ENCODE measurements around the gene AGR2. TPM values are rescaled to one million over a fixed set of nuclear protein-coding genes. Genes with fewer than 3 reads are reported as not detected.

Gene AGR2
- polyA plus RNA-seq, 2 donors: 1.6 to 3.3 TPM

DNA sequence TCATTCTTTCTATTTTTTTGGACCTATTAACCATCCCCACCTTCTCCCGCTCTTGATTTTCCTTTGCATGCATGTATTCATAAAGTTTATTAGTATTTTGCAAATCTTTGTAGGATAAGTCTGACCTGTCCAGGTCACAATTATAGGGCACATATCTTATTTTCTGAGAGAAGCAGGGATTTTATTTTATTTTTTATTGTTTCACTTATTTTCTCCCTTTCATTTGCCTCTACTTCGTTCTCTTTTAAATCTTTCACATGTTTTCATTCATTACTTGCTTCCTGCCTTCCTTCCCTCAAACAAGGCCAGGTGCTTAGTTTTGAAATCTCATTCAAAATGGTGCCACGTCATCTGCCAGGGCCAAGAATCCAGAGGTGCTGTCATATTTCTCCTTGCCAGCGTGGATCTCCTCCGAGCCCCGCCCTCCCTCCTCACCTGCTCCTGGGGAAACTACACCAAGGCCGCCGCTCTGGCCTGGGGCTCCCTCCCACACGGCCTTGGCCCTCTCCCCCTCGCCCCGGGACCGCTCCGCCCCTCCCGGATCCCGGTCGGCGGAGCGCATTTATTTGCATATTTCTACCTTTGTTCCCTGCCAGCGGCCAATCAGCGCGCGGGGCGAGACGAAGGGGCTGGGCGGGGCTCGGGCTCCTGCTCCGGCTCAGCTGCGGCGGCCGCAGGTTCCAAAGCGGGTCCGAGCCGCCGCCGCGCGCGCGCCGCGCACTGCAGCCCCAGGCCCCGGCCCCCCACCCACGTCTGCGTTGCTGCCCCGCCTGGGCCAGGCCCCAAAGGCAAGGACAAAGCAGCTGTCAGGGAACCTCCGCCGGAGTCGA is 51.5 kb downstream of the AGR2 start, which contains the start of gene TSPAN13:
TSS of gene TSPAN13 (plus strand) at position 654 of the 830 bp plus-strand sequence. CDS start 213 bp downstream, outside the sequence.
- Histone ChIP-seq H3K36me3 (ENCODE audit: control insufficient read depth in 2 of 2, insufficient read depth in 2 of 2, low read length in 1 of 2) (no peaks in the 10 kb centered on the region), H3K27me3 (ENCODE audit: control insufficient read depth in 1 of 2, insufficient read depth in 2 of 2, low read length in 2 of 2) (no peaks in the 10 kb centered on the region), H3K4me1 (ENCODE audit: control insufficient read depth in 2 of 2, insufficient read depth in 2 of 2, low read length in 1 of 2) (no peaks in the 10 kb centered on the region), H3K27ac (ENCODE audit: low read depth in 2 of 2, low read length in 1 of 2) (peak within 1 kb of the TSS; percentile 20 to 74), H3K9me3 (ENCODE audit: control insufficient read depth in 2 of 2, insufficient read depth in 1 of 2, low read depth in 1 of 2, low read length in 1 of 2) (peaks cover 0 to 2% of the 10 kb centered on the region in 2 donors), H3K4me3 (ENCODE audit: low read depth in 1 of 2, low read length in 2 of 2) (peak within 1 kb of the TSS; percentile 76 to 87)
- 4% methylated on average over 48 of the region's 48 CpGs for WGBS, 2 donors

GRCh38 chr7:16747102-16747501 is 57.7 kb downstream of the AGR2 start:
- no peaks in the 10 kb centered on the region for H3K9me3 ChIP-seq (ENCODE audit: control insufficient read depth in 2 of 2, insufficient read depth in 1 of 2, low read depth in 1 of 2, low read length in 1 of 2)
- H3K4me3 ChIP-seq (ENCODE audit: low read depth in 1 of 2, low read length in 2 of 2): no peak overlapping the region
- WGBS, 2 donors: 59 to 74% methylated on average over 1 of the region's 1 CpG

GRCh38 chr7:16745645-16746044 is 59.2 kb downstream of the AGR2 start:
- 70 to 79% methylated on average over 2 of the region's 2 CpGs for WGBS, 2 donors
- no peak overlapping the region for H3K4me3 ChIP-seq (ENCODE audit: low read depth in 1 of 2, low read length in 2 of 2)
- H3K36me3 ChIP-seq (ENCODE audit: control insufficient read depth in 2 of 2, insufficient read depth in 2 of 2, low read length in 1 of 2): no peaks in the 10 kb centered on the region
- no peaks in the 10 kb centered on the region for H3K27me3 ChIP-seq (ENCODE audit: control insufficient read depth in 1 of 2, insufficient read depth in 2 of 2, low read length in 2 of 2)
- H3K9me3 ChIP-seq (ENCODE audit: control insufficient read depth in 2 of 2, insufficient read depth in 1 of 2, low read depth in 1 of 2, low read length in 1 of 2): no peaks in the 10 kb centered on the region
- no peak overlapping the region for H3K27ac ChIP-seq (ENCODE audit: low read depth in 2 of 2, low read length in 1 of 2)
- H3K4me1 ChIP-seq (ENCODE audit: control insufficient read depth in 2 of 2, insufficient read depth in 2 of 2, low read length in 1 of 2): no peaks in the 10 kb centered on the region

More at GRCh38 chr7:16747102-16747501, 57.7 kb downstream of the AGR2 start:
- no peaks in the 10 kb centered on the region for H3K4me1 ChIP-seq (ENCODE audit: control insufficient read depth in 2 of 2, insufficient read depth in 2 of 2, low read length in 1 of 2)
- H3K27me3 ChIP-seq (ENCODE audit: control insufficient read depth in 1 of 2, insufficient read depth in 2 of 2, low read length in 2 of 2): no peaks in the 10 kb centered on the region
- no peaks in the 10 kb centered on the region for H3K36me3 ChIP-seq (ENCODE audit: control insufficient read depth in 2 of 2, insufficient read depth in 2 of 2, low read length in 1 of 2)
- no peak overlapping the region for H3K27ac ChIP-seq (ENCODE audit: low read depth in 2 of 2, low read length in 1 of 2)

DNA sequence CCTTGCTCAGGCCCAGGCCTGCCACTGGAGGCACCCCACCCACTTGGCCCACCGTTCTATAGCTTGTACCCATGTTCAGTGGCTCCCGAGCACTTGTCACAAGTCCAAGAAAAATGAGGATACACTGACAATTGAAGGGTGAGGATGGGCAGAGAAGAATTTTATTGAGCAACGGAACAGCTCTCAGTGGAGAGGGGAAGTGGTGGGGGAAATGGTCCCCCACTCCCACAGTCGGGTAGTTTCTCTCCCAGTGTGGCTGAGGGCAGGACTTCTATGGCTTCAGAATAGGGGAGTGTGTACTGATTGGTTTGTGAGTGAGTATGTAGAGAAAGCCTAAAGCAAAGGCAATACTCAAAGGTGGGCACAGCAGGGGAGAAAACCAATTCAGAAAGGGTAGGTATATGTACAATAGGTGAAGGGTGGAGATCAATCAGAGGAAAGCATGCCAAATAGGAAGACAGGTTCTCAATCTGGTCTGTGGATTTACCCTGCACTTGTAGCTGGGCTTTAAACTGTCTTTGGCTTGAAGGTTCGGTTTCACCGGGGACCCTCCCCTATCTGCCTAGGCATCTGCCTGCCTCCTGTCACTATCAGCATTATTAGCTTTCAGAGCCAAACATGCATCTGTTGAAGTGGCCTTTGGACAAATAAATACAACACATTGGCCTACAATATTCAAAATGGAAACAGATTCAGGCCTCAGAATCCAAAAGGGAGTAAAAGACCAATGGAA is 60.1 kb downstream of the AGR2 start:
- 73 to 77% methylated on average over 6 of the region's 6 CpGs for WGBS, 2 donors
- no peak overlapping the region for H3K27ac ChIP-seq (ENCODE audit: low read depth in 2 of 2, low read length in 1 of 2)
- no peaks in the 10 kb centered on the region for H3K9me3 ChIP-seq (ENCODE audit: control insufficient read depth in 2 of 2, insufficient read depth in 1 of 2, low read depth in 1 of 2, low read length in 1 of 2)
- H3K4me3 ChIP-seq (ENCODE audit: low read depth in 1 of 2, low read length in 2 of 2): no peak overlapping the region
- no peaks in the 10 kb centered on the region for H3K27me3 ChIP-seq (ENCODE audit: control insufficient read depth in 1 of 2, insufficient read depth in 2 of 2, low read length in 2 of 2)
- no peaks in the 10 kb centered on the region for H3K36me3 ChIP-seq (ENCODE audit: control insufficient read depth in 2 of 2, insufficient read depth in 2 of 2, low read length in 1 of 2)
- no peaks in the 10 kb centered on the region for H3K4me1 ChIP-seq (ENCODE audit: control insufficient read depth in 2 of 2, insufficient read depth in 2 of 2, low read length in 1 of 2)

DNA sequence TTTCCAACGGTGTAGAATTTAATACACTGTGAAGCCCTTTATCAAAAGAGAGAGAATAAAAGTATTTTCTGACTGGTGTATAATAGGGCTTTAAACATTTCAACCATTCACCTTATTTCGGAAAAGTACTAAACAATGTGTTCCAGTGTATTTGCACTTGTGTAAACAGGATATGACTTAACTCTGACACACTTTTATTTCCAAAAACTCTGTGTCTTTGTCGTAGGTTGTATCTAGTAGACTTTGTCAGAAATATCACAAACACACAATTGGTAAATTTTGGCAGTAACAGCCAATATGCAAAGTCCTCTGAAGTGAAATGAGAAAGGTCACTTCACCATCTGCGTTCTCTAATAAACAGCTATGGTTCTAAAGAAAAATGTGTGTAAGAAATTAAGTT is 61.6 kb downstream of the AGR2 start:
- no peaks in the 10 kb centered on the region for H3K4me1 ChIP-seq (ENCODE audit: control insufficient read depth in 2 of 2, insufficient read depth in 2 of 2, low read length in 1 of 2)
- H3K4me3 ChIP-seq (ENCODE audit: low read depth in 1 of 2, low read length in 2 of 2): no peak overlapping the region
- H3K27me3 ChIP-seq (ENCODE audit: control insufficient read depth in 1 of 2, insufficient read depth in 2 of 2, low read length in 2 of 2): no peaks in the 10 kb centered on the region
- H3K9me3 ChIP-seq (ENCODE audit: control insufficient read depth in 2 of 2, insufficient read depth in 1 of 2, low read depth in 1 of 2, low read length in 1 of 2): no peaks in the 10 kb centered on the region
- H3K27ac ChIP-seq (ENCODE audit: low read depth in 2 of 2, low read length in 1 of 2): no peak overlapping the region
- no peaks in the 10 kb centered on the region for H3K36me3 ChIP-seq (ENCODE audit: control insufficient read depth in 2 of 2, insufficient read depth in 2 of 2, low read length in 1 of 2)
- WGBS, 2 donors: 47 to 48% methylated on average over 4 of the region's 4 CpGs

- Histone ChIP-seq H3K4me1 (ENCODE audit: control insufficient read depth in 2 of 2, insufficient read depth in 2 of 2, low read length in 1 of 2) (no peaks in the 10 kb centered on the region), H3K9me3 (ENCODE audit: control insufficient read depth in 2 of 2, insufficient read depth in 1 of 2, low read depth in 1 of 2, low read length in 1 of 2) (no peaks in the 10 kb centered on the region), H3K4me3 (ENCODE audit: low read depth in 1 of 2, low read length in 2 of 2) (no peak overlapping the region), H3K36me3 (ENCODE audit: control insufficient read depth in 2 of 2, insufficient read depth in 2 of 2, low read length in 1 of 2) (no peaks in the 10 kb centered on the region), H3K27ac (ENCODE audit: low read depth in 2 of 2, low read length in 1 of 2) (no peak overlapping the region), H3K27me3 (ENCODE audit: control insufficient read depth in 1 of 2, insufficient read depth in 2 of 2, low read length in 2 of 2) (no peaks in the 10 kb centered on the region)
- WGBS, 2 donors: 63 to 97% methylated on average over 3 of the region's 3 CpGs
Measured at GRCh38 chr7:16742547-16742946, 62.3 kb downstream of the AGR2 start.

Other genes starting within 250 kb of the AGR2 start
- 1 to 10 TPM; 5.0 to 5.9 TPM for gene ANKMY2, start 159.2 kb downstream of the AGR2 start, polyA plus RNA-seq
- gene BZW2, start 158.8 kb downstream of the AGR2 start, polyA plus RNA-seq: 10 to 100 TPM; 32.9 to 47.9 TPM
- gene TSPAN13, start 51.2 kb downstream of the AGR2 start, polyA plus RNA-seq: 10 to 100 TPM; 10.8 to 13.6 TPM
- under 1 TPM in 1 of 2 donors, not detected in 1; 0.07 TPM for gene AGR3, start 77.0 kb upstream of the AGR2 start, polyA plus RNA-seq

Data from esophagus (tissue), 2 donors.